Tibial artery (tissue), 4 donors: ENCODE results near the gene NCAPD2.

ENCODE experiments used
- DNase-seq, 2 donors: peaks; one replicate each; pipeline ENCODE4 v3.0.0-alpha.2; 2019
- H3K27ac ChIP-seq, 2 donors: fragments of 200-600 bp; sonication (generic) in 1 of 2; 1 replicate in 1 of 2; 2 replicates in 1 of 2; pipeline ENCODE4 v1.5.1; 2018 to 2019; ENCODE audit warnings: mild to moderate bottlenecking in 1 of 2
- H3K27me3 ChIP-seq, 2 donors: fragments of 200-600 bp; sonication (generic) in 1 of 2; one replicate each; pipeline versions ENCODE4 v1.5.1 to v1.6.0; 2016 to 2019
- H3K36me3 ChIP-seq, 3 donors: fragments of 200-600 bp; sonication (generic) in 2 of 3; one replicate each; pipeline ENCODE4 v1.5.1; 2016 to 2019; ENCODE audit warnings: mild to moderate bottlenecking in 2 of 3
- H3K4me1 ChIP-seq, 4 donors: fragments of 200-600 bp; sonication (generic) in 2 of 4; 1 replicate in 3 of 4; 2 replicates in 1 of 4; pipeline ENCODE4 v1.5.1; 2016 to 2019
- H3K4me3 ChIP-seq, 2 donors: fragments of 200-600 bp; sonication (generic) in 1 of 2; 1 replicate in 1 of 2; 2 replicates in 1 of 2; pipeline ENCODE4 v1.5.1; 2018 to 2019; ENCODE audit warnings: mild to moderate bottlenecking in 2 of 2
- H3K9me3 ChIP-seq, 3 donors: fragments of 200-600 bp; sonication (generic) in 1 of 3; one replicate each; pipeline ENCODE4 v1.5.1; 2016 to 2019
- CTCF ChIP-seq, 2 experiments: fragments of 200-600 bp in 1 of 2; fragments of 450-650 bp in 1 of 2; IDR thresholded peaks; one replicate each; pipeline ENCODE4 v1.5.1; 2017 to 2019; ENCODE audit warnings: antibody characterized with exemption in 2 of 2, mild to moderate bottlenecking in 1 of 2, moderate library complexity in 1 of 2
- intact Hi-C: fragments of 100-400 bp; cut with DNase I; formaldehyde crosslinking; loops from one replicate; pipeline ENCODE4 v1.15.0; 2023; ENCODE audit warnings: low total_unique reads

Gene NCAPD2

DNA sequence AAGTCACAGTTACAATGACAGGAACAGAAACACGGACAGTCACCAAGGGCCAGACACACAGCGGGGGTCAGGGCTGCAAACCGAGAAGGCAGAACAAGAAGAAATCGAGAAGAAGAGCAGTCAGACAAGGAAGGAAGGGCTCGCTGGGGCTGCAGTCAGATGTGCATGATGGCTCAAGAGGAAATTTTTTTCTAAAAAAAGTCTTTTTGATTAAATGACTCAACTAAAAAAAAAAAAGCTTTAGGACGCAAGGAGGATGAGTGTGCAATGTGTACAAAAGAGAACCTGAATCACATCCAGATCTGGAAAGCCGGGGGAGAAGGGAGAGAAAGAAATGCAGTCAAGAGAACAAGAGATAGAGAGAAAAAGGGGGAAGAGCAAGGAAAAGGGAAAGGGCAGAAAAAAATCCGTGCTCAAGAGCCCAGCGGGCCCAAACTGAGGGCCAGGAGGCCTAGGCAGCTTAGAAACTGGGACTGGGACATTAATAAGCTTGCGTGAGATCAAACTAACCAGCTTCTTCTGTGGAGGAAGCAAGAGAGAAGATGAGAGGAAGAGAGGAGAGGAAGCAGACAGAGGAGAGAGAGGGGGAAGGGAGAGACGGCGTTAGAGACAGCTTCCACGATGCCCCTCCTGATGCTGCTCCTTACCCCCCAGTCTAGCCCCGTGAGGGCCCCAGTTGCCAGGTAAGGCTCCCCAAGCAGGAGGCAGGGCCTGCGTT, 55.2 kb downstream of the NCAPD2 start:
- TF ChIP-seq CTCF (IDR thresholded peaks at IDR 0.05) = no peak
- intact Hi-C loops = no loop called here
- Histone ChIP-seq H3K36me3 (peaks cover 35 to 51% (median 45%) of the 10 kb centered on the region in 3 donors), H3K4me1 (peaks cover 0 to 69% (median 59%) of the 10 kb centered on the region in 4 donors), H3K27me3 (no peaks in the 10 kb centered on the region), H3K4me3 (no peak overlapping the region), H3K27ac (peak overlapping the region; percentile 88 to 92), H3K9me3 (no peaks in the 10 kb centered on the region)
- no peak for DNase-seq

DNA sequence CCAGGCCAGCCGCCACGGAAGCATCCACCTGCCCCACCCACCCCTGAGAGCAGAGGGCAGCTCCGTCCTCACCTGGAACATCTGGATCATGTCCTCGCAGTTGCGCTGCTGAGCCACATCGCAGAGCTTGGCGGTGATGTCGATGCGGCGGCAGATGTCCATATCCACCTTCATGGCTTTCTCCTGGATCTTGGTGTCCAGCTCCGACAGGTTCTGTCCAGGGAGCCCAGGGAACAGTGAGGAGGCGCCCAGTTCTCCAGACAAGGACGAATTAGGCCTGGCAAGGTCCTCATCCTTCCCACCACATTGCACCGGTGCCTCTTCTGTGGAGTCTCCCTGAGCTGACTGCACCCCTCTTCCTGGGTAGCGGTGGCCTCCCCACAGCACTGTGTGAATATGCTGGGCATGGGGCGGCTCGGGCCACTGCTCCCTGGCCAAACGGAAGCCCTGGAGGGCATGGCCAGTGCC, 55.8 kb downstream of the NCAPD2 start:
- peaks cover 35 to 45% (median 39%) of the 10 kb centered on the region in 3 donors for H3K36me3 ChIP-seq
- peak overlapping the region; percentile 88 to 92 for H3K27ac ChIP-seq
- no peak for DNase-seq
- H3K9me3 ChIP-seq = no peaks in the 10 kb centered on the region
- intact Hi-C loops = no loop called here
- peaks cover 0 to 72% (median 65%) of the 10 kb centered on the region in 4 donors for H3K4me1 ChIP-seq
- H3K4me3 ChIP-seq = no peak overlapping the region
- no peak for TF ChIP-seq CTCF (IDR thresholded peaks at IDR 0.05)
- H3K27me3 ChIP-seq = no peaks in the 10 kb centered on the region

DNA sequence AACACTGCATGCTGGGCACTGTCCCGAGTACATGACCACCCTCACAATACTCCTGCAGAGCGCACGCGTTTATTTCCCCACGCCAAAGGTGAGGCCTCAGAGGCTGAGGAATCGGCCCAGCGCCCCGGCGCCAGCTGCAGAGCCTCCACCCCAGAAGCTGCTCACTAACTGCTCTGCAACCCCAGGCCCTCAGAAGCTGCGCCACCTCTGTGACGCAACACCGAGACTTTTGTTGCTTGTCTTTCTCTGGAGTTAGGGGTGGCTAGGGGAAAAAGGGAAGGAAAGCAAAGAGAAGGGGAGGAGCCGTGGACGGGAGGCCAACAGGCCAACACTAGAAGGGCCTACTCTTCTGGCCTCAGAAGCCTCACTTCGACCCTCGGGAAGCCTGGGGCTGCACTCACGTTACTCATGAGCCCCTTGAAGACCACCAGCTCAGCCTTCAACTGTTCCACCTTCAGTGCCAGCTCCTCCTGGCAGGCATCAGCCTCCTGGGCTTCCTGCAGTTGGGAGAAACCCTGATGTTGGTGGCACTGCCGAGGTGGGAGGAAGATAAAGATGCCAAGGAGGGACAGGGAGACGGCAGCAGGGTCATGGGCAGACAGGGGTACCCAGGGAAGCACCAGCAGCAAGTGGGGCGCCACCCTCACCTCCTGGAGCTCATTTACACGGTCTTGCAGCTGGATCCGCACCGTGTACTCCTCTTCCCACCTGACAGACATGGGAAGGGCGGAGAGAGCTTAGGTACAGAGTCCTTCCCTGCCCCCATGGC, 56.6 kb downstream of the NCAPD2 start:
- Histone ChIP-seq H3K4me3 (no peak overlapping the region), H3K4me1 (peaks cover 0 to 73% (median 71%) of the 10 kb centered on the region in 4 donors), H3K9me3 (no peaks in the 10 kb centered on the region), H3K36me3 (peaks cover 35 to 37% (median 37%) of the 10 kb centered on the region in 3 donors), H3K27ac (peak overlapping the region; percentile 88 to 92), H3K27me3 (no peaks in the 10 kb centered on the region)
- TF ChIP-seq CTCF (IDR thresholded peaks at IDR 0.05) = no peak
- no peak for DNase-seq
- intact Hi-C loops = no loop called here

- no peak for TF ChIP-seq CTCF (IDR thresholded peaks at IDR 0.05)
- intact Hi-C loops = no loop called here
- Histone ChIP-seq H3K4me3 (peak overlapping the region; percentile 93 to 98), H3K27me3 (no peaks in the 10 kb centered on the region), H3K9me3 (no peaks in the 10 kb centered on the region), H3K36me3 (peaks cover 31 to 34% (median 33%) of the 10 kb centered on the region in 3 donors), H3K27ac (peak overlapping the region; percentile 88 to 92), H3K4me1 (peaks cover 0 to 73% (median 72%) of the 10 kb centered on the region in 4 donors)
- DNase-seq = peak; percentile 81 to 94
Observed at GRCh38 chr12:6551063-6551461, 57.2 kb downstream of the NCAPD2 start.

GRCh38 chr12:6551496-6552139, 57.7 kb downstream of the NCAPD2 start:
- no peaks in the 10 kb centered on the region for H3K9me3 ChIP-seq
- DNase-seq = no peak
- H3K36me3 ChIP-seq = peaks cover 25 to 30% (median 28%) of the 10 kb centered on the region in 3 donors
- no peaks in the 10 kb centered on the region for H3K27me3 ChIP-seq
- H3K4me3 ChIP-seq = peak overlapping the region; percentile 93 to 98
- peaks cover 0 to 78% (median 74%) of the 10 kb centered on the region in 4 donors for H3K4me1 ChIP-seq
- TF ChIP-seq CTCF (IDR thresholded peaks at IDR 0.05) = no peak
- peak overlapping the region; percentile 88 to 92 for H3K27ac ChIP-seq
- intact Hi-C loops = no loop called here
